Adrenal gland (tissue), 12 donors: ENCODE data around the gene RAET1E. TPM values are rescaled to one million over a fixed set of nuclear protein-coding genes. Genes with fewer than 3 reads are reported as not detected.

ENCODE experiments used
- DNase-seq, 7 donors: peaks; one replicate each; pipeline ENCODE4 v3.0.0-alpha.2; 2019 to 2020
- H3K27ac ChIP-seq, 5 donors: fragments of 200-600 bp; sonication (generic) in 4 of 5; 1 replicate in 3 of 5; 2 replicates in 2 of 5; pipeline versions ENCODE4 v1.5.1 to v1.8.0; 2016 to 2020; ENCODE audit warnings: mild to moderate bottlenecking in 1 of 5
- H3K27me3 ChIP-seq: fragments of 200-600 bp; 2 replicates; pipeline ENCODE4 v1.8.0; 2021
- H3K36me3 ChIP-seq, 2 donors: fragments of 200-600 bp; replicated peaks in 1 of 2; 1 replicate in 1 of 2; 2 replicates in 1 of 2; pipeline versions ENCODE4 v1.5.1 to v1.8.0; 2018 to 2022
- H3K4me1 ChIP-seq, 2 donors: fragments of 200-600 bp; replicated peaks in 1 of 2; 1 replicate in 1 of 2; 2 replicates in 1 of 2; pipeline versions ENCODE4 v1.5.1 to v1.8.0; 2018 to 2021
- H3K4me3 ChIP-seq, 4 donors: fragments of 200-600 bp; sonication (generic) in 3 of 4; one replicate each; pipeline ENCODE4 v1.5.1; 2016 to 2018
- H3K9me3 ChIP-seq, 3 donors: fragments of 200-600 bp; sonication (generic) in 1 of 3; replicated peaks in 1 of 3; 1 replicate in 2 of 3; 2 replicates in 1 of 3; pipeline versions ENCODE4 v1.5.1 to v1.8.0; 2016 to 2021
- CTCF ChIP-seq, 6 experiments: fragments of 450-650 bp in 4 of 6; fragments of 200-600 bp in 2 of 6; sonication (generic) in 1 of 6; IDR thresholded peaks; 1 replicate in 5 of 6; 2 replicates in 1 of 6; pipeline versions ENCODE4 v1.5.1 to v1.8.0; 2016 to 2021; ENCODE audit warnings: antibody characterized with exemption in 6 of 6, mild to moderate bottlenecking in 2 of 6, moderate library complexity in 1 of 6
- POLR2A ChIP-seq, 2 donors: fragments of 450-650 bp; IDR thresholded peaks; one replicate each; pipeline ENCODE4 v1.6.1; 2017; ENCODE audit warnings: antibody characterized with exemption in 2 of 2, mild to moderate bottlenecking in 2 of 2, moderate library complexity in 1 of 2
- WGBS, 4 donors: extraction: QIAGEN DNeasy Blood & Tissue Kit in 2 of 4; methylation state at CpG; one replicate each; pipeline versions ENCODE4 v1.1.5 to v1.1.7; 2013 to 2017; 5-methylcytosine and 5-hydroxymethylcytosine counted together
- intact Hi-C, 2 donors: fragments of 100-400 bp; cut with DNase I; formaldehyde crosslinking; loops; one replicate each; pipeline versions ENCODE4 v1.14.1 to v1.15.0; 2022 to 2023
- polyA plus RNA-seq, 3 donors: library from polyadenylated mRNA; stranded (reverse); fragments of 200-250 nt in 2 of 3; fragments of 350-450 nt in 1 of 3; fragmentation: Illumina TruSeq in 1 of 3; extraction: RNeasy Lipid Tissue Mini Kit (QIAGEN cat#74804) in 1 of 3; gene quantifications; one replicate each; pipeline ENCODE4 v1.2.3, GENCODE V29; 2013 to 2014
- total RNA-seq, 9 donors: library from RNA; depleted of rRNA in 4 of 9; stranded (reverse); fragments of >200 nt in 4 of 9; fragments of 120-200 nt in 1 of 9; fragmentation: NEBNext Ultra II Directional in 1 of 9; extraction: Animal tissue kit (Norgen Biotek cat#: 25700) in 1 of 9; gene quantifications; one replicate each; pipeline versions ENCODE4 v1.1.0 to v1.2.4, GENCODE V29; 2013 to 2023
- donor health status: healthy with polysubstance abuse.
- donor health status: Bipolar disorder and iron deficiency.
- donor health status: DM: yes; HTN: yes; CAD: no.
- donor health status: DM: no; HTN: no; CAD: no.
- donor health status: DM: no; HTN: no; CAD: no.
- donor health status: DM: yes; HTN: yes; CAD: no.

The RAET1E gene
- total and polyA plus RNA-seq, 12 donors = 0.17 to 9.2 (median 1.1) TPM; not detected in 1

GRCh38 chr6:149918151-149918905 is 20.4 kb upstream of the RAET1E start:
- DNase-seq = peak in 1 of 7 donors; percentile 34
- TF ChIP-seq POLR2A (IDR thresholded peaks at IDR 0.05) (no peak), CTCF (IDR thresholded peaks at IDR 0.05) (no peak)
- Histone ChIP-seq H3K4me3 (no peak overlapping the region), H3K27ac (no peak overlapping the region), H3K4me1 (peaks cover 0 to 5% of the 10 kb centered on the region in 2 donors), H3K9me3 (no peaks in the 10 kb centered on the region), H3K36me3 (no peaks in the 10 kb centered on the region), H3K27me3 (no peaks in the 10 kb centered on the region)
- 88 to 96% (median 93%) methylated on average over 5 to 6 of the region's 6 CpGs for WGBS, 4 donors
- intact Hi-C loops = no loop called here

GRCh38 chr6:149917679-149918078 is 19.8 kb upstream of the RAET1E start:
- Histone ChIP-seq H3K27me3 (no peaks in the 10 kb centered on the region), H3K4me1 (peaks cover 0 to 5% of the 10 kb centered on the region in 2 donors), H3K36me3 (no peaks in the 10 kb centered on the region), H3K27ac (no peak overlapping the region), H3K9me3 (no peaks in the 10 kb centered on the region), H3K4me3 (no peak overlapping the region)
- 91 to 100% (median 95%) methylated on average over 2 of the region's 2 CpGs for WGBS, 4 donors
- TF ChIP-seq CTCF (IDR thresholded peaks at IDR 0.05) (no peak), POLR2A (IDR thresholded peaks at IDR 0.05) (no peak)
- peak in 1 of 7 donors; percentile 14 for DNase-seq
- intact Hi-C loops = no loop called here

- peak in 1 of 7 donors; percentile 35 for DNase-seq
- Histone ChIP-seq H3K4me1 (no peaks in the 10 kb centered on the region), H3K27me3 (no peaks in the 10 kb centered on the region), H3K4me3 (no peak overlapping the region), H3K9me3 (no peaks in the 10 kb centered on the region), H3K27ac (no peak overlapping the region), H3K36me3 (no peaks in the 10 kb centered on the region)
- WGBS, 4 donors = 90 to 94% (median 92%) methylated on average over 10 of the region's 10 CpGs
- intact Hi-C loops = no loop called here
- no peak for TF ChIP-seq POLR2A (IDR thresholded peaks at IDR 0.05)
- TF ChIP-seq CTCF (IDR thresholded peaks at IDR 0.05) = no peak
Observed at GRCh38 chr6:149915970-149916865, 18.3 kb upstream of the RAET1E start.

- H3K27ac ChIP-seq = no peak overlapping the region
- H3K4me3 ChIP-seq = no peak overlapping the region
- 72 to 80% (median 75%) methylated on average over 9 of the region's 9 CpGs for WGBS, 4 donors
- H3K27me3 ChIP-seq = no peaks in the 10 kb centered on the region
- H3K4me1 ChIP-seq = no peaks in the 10 kb centered on the region
- intact Hi-C loops = no loop called here
- no peaks in the 10 kb centered on the region for H3K9me3 ChIP-seq
- TF ChIP-seq POLR2A (IDR thresholded peaks at IDR 0.05) (no peak), CTCF (IDR thresholded peaks at IDR 0.05) (no peak)
- no peaks in the 10 kb centered on the region for H3K36me3 ChIP-seq
- DNase-seq = peak in 1 of 7 donors; percentile 42
Observed at GRCh38 chr6:149913540-149914240, 15.8 kb upstream of the RAET1E start.
